H1 (cell line): ENCODE results near the gene IL1RAP. TPM values are rescaled to one million over a fixed set of nuclear protein-coding genes. Genes with fewer than 3 reads are reported as not detected.

Experiments used
- ASH2L ChIP-seq: fragments of 200-600, 300-600 bp; sonication (generic); IDR thresholded peaks from one replicate; pipeline ENCODE4 v1.7.1; 2017; ENCODE audit warnings: low read length
- BRCA1 ChIP-seq: IDR thresholded peaks from 2 replicates; pipeline ENCODE4 v1.6.1; 2012; ENCODE audit warnings: low read depth, low read length, improper control_type of control experiment
- CHD1 ChIP-seq: IDR thresholded peaks from 2 replicates; pipeline ENCODE4 v1.6.1; 2012; ENCODE audit warnings: low read depth, low read length, improper control_type of control experiment
- CHD7 ChIP-seq: fragments of 300-600 bp; sonication (generic); IDR thresholded peaks from 2 replicates; pipeline ENCODE4 v1.7.1; 2012; ENCODE audit warnings: low read length, moderate library complexity, mild to moderate bottlenecking, inconsistent platforms; ENCODE audit not compliant: insufficient replicate concordance
- CREB1 ChIP-seq: IDR thresholded peaks from 2 replicates; pipeline ENCODE4 v1.6.1; 2012; ENCODE audit warnings: inconsistent platforms
- GABPA ChIP-seq: IDR thresholded peaks from 2 replicates; pipeline ENCODE4 v1.6.1; 2011; ENCODE audit warnings: mild to moderate bottlenecking, low read length, moderate library complexity, borderline replicate concordance; ENCODE audit not compliant: insufficient read depth
- SIRT6 ChIP-seq: IDR thresholded peaks from one replicate; pipeline ENCODE4 v1.7.1; 2012; ENCODE audit warnings: low read length, inconsistent platforms
- TBP ChIP-seq: IDR thresholded peaks from 2 replicates; pipeline ENCODE4 v1.6.1; 2011; ENCODE audit warnings: low read depth, low read length, improper control_type of control experiment
- ZNF274 ChIP-seq: IDR thresholded peaks from 2 replicates; pipeline ENCODE4 v1.7.0; 2012; ENCODE audit warnings: low read length, borderline replicate concordance; ENCODE audit errors: extremely low read depth
- polyA plus RNA-seq, 7 experiments: library from polyadenylated mRNA; depleted of rRNA in 3 of 7; stranded (reverse) in 5 of 7; unstranded in 2 of 7; fragments of >200 nt in 5 of 7; fragments of 200-250 nt in 2 of 7; gene quantifications; 1 replicate in 5 of 7; 2 replicates in 1 of 7; 4 replicates in 1 of 7; pipeline versions ENCODE4 v1.2.1 to v1.2.3, GENCODE V29; 2011 to 2013; ENCODE audit warnings: missing spikeins in 2 of 7, mixed read lengths in 2 of 7
- total RNA-seq: library from RNA; stranded (reverse); fragmentation: NEBNext Ultra II Directional; extraction: Animal tissue kit (Norgen Biotek cat#: 25700); gene quantifications from 2 replicates; pipeline ENCODE4 v1.2.1, GENCODE V29; 2021

Gene IL1RAP
- total and polyA plus RNA-seq, 2 of the 8 experiments (the other 6 are each of a cell fraction or from before 2014, with no cell fraction given) = 2.4 to 3.9 TPM

- TF ChIP-seq CHD7 = no peak
- TF ChIP-seq CHD1 = no peak
- no peak for TF ChIP-seq CREB1
- TF ChIP-seq ZNF274 = no peak
- no peak for TF ChIP-seq BRCA1
- TF ChIP-seq SIRT6 = no peak
- no peak for TF ChIP-seq TBP
- TF ChIP-seq ASH2L = no peak
- TF ChIP-seq GABPA = no peak
Observed at GRCh38 chr3:190601622-190602021, 87.7 kb downstream of the IL1RAP start (continued).
